GM12873 (cell line): ENCODE measurements around the gene CEND1.
A peak's percentile ranks its signal among the peaks of the same experiment; 100 is the strongest.

Source experiments
- TF ChIP-seq, protein P1 (sequence below): IDR thresholded peaks from 2 replicates; pipeline ENCODE4 v1.5.1; 2012; ENCODE audit warnings: low read depth, mild to moderate bottlenecking, moderate library complexity, low read length, control low read depth; ENCODE audit not compliant: insufficient read depth; ENCODE audit errors: missing control alignments

Gene CEND1

DNA sequence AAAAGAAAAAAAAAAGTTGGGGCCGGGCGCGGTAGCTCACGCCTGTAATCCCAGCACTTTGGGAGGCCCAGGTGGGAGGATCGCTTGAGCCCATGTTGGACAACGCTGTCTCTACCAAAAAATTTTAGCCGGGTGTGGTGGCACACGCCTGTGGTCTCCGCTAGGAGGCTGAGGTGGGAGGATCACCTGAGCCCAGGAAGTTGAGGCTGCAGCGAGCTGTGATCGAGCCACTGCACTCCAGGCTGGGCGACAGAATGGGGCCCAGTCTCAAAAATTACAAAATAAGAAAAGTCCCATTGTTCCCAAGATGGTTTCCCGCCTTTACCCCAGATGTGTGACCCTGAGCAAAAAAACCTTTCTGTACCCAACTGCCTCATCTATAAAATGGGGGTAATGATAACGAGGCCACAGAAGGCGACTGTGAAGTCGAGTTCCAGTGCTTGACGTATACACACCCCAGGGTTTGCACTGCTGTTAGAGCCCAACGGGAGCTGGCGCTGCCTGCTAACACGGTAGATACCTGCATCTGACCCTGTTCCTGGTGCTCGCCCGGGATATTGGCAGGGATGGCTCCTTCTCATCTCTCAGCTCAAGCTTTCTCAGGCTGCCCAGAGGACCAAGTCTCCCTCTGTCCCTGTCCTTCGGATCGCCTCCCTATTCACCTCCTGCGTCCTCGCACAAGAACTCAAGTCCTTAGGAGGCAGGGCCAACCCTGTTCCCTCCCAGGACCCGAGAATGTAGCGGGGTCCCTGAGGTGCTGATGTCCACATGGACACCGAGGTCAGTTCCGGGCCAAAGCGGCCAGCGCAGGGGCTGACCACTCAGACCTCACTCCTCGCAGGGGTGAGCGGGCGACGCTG lies 18.8 kb upstream of the CEND1 start:
- TF ChIP-seq, protein P1, sequence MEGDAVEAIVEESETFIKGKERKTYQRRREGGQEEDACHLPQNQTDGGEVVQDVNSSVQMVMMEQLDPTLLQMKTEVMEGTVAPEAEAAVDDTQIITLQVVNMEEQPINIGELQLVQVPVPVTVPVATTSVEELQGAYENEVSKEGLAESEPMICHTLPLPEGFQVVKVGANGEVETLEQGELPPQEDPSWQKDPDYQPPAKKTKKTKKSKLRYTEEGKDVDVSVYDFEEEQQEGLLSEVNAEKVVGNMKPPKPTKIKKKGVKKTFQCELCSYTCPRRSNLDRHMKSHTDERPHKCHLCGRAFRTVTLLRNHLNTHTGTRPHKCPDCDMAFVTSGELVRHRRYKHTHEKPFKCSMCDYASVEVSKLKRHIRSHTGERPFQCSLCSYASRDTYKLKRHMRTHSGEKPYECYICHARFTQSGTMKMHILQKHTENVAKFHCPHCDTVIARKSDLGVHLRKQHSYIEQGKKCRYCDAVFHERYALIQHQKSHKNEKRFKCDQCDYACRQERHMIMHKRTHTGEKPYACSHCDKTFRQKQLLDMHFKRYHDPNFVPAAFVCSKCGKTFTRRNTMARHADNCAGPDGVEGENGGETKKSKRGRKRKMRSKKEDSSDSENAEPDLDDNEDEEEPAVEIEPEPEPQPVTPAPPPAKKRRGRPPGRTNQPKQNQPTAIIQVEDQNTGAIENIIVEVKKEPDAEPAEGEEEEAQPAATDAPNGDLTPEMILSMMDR, result peak; percentile 37

GRCh38 chr11:804599-804964 lies 14.7 kb upstream of the CEND1 start:
- TF ChIP-seq, protein P1, result no peak

GRCh38 chr11:803770-804598 lies 14.1 kb upstream of the CEND1 start:
- TF ChIP-seq, protein P1, result no peak

DNA sequence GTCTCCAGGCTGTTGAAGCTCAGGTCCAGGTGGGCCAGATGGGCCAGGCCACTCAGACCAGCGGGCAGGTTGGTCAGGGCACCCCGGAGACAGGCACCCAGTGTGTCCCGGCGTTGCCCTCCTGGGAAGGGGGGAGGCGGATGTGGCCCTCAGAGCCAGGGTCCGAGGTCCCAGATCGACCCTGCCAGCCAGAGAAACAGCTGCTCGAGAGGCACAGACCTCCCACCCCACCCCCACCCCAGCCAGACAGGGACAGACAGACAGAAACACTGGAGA lies 13.5 kb upstream of the CEND1 start:
- TF ChIP-seq, protein P1, result no peak

- TF ChIP-seq, protein P1, result no peak
Observed at GRCh38 chr11:802693-803466, 13.0 kb upstream of the CEND1 start.

DNA sequence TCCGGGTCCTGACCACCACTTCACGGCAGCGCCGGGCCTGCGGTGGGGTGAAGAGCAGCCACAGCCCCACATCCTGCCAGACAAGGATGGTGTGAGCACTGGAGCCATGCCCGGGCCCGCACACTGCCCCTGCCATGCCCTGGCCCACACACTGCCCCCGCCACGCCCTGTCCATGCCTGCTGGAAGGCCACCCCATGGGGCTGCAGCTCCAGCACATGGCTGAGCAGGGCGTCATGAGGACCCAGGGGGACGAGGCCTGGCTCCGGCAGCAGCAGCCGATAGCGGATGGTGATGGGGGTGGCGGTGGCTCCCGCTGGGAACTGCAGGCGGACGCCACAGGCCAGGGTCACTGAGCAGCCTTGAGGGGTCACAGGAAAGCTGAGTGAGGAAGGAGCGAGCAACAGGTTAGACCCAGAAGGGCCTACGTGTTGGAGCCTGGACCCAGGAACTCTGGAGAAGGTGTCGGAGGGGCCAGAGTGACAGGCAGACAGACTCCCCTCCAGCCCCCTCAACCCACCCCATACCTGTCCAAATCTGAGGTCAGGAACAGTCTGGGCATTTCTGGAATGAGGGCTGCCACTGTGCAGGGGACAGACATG lies 12.2 kb upstream of the CEND1 start:
- TF ChIP-seq, protein P1, result no peak
